GM18861 (cell line): ENCODE results near the gene ACSS3.
"Not testable (repeated sequence)": the region's sequence is repeated elsewhere in the genome, so short reads cannot be mapped to it uniquely, and the experiment has no call there.

Source experiments
- ATAC-seq: cut with Tn5 transposase; IDR thresholded peaks from one replicate; pipeline ENCODE4 v1.9.1; 2021; ENCODE audit not compliant: unreplicated experiment

ACSS3 gene

DNA sequence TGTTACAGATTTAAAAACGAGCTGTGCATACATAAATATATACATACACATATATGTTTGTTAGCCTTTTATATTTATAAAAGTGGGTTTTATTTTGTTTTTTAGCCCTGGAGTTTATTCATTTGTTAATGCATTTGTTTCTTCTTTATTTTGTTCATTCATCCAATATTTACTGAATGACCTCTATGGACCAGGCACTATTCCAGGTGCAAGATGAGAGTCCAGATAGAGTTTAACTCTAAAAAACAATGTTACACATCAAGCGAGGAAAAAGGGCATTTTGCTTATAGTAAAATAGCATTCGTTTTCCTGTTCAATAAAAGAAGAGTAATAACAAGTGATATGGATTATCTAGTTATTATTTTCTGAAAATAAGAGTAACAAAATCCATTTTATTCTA is 14.2 kb downstream of the ACSS3 start:
- no peak for ATAC-seq

DNA sequence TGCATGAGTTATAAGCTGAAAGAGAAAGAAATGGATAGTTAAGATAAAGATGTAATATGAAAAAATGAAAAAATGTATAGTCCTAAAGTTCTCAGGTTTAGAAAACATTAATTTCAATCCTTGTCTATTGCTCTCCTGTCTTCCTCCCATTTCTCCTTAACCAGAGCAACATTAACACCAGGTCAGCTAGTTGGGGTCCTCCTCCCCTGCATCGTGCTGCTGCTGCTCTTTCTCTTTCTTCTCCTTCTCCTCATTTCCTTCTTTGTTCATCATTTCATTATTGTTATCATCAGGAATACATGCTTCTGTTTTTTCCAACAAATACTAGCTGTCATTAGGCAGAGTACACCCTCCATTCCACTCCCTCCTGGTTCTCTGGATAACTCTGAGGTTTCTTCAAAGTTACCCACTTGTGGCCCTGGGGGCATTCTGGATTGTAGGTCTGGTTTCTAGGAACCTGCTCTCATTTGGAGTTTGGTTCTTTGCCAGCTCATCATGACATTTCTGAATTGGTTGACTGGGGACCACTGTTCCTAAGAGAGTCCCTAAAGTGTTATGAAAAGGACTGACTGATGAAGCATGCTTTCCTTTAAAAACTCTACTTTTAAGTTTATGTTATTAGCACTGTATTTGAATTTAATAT is 17.0 kb downstream of the ACSS3 start:
- no peak for ATAC-seq

- ATAC-seq, result no peak
Measured at GRCh38 chr12:81095501-81096232, 17.8 kb downstream of the ACSS3 start.

- ATAC-seq, result no peak
Measured at GRCh38 chr12:81105687-81106086, 27.8 kb downstream of the ACSS3 start.

GRCh38 chr12:81114226-81114625 is 36.3 kb downstream of the ACSS3 start:
- no peak for ATAC-seq

DNA sequence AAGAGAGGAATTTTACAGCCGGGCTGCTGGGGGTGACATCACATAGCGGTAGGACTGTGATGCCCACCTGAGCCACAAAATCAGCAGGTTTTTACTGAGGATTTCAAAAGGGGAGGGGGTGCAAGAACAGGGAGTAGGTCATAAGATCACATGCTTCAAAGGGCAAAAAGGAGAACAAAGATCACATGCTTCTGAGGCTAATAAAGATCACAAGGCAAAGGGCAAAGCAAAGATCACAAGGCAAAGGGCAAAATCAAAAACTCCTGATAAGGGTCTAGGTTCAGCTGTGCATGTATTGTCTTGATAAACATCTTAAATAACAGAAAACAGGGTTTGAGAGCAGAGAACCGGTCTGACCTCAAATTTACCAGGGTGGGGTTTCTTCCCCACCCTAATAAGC is 41.2 kb downstream of the ACSS3 start:
- not testable (repeated sequence) for ATAC-seq

DNA sequence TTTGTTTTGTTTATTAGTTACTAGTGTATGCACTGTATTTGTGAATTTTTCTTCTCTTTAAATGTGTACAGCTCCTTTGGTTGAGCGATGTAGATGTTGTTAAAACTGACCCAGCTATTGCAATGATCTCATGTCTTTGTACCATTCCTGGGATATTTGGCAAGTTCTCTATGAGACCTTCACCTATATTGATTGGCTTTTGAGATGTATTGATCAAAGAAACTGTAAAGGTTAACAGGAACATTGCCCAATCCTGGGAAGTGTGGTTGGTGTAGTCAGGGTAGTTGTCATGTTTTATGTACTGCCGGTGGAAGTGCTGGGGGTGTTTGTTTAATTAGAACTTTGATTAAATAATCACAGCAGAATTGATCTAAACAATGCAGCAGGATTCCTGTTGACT is 43.1 kb downstream of the ACSS3 start:
- ATAC-seq, result no peak

GRCh38 chr12:81123611-81124010 is 45.7 kb downstream of the ACSS3 start:
- no peak for ATAC-seq

DNA sequence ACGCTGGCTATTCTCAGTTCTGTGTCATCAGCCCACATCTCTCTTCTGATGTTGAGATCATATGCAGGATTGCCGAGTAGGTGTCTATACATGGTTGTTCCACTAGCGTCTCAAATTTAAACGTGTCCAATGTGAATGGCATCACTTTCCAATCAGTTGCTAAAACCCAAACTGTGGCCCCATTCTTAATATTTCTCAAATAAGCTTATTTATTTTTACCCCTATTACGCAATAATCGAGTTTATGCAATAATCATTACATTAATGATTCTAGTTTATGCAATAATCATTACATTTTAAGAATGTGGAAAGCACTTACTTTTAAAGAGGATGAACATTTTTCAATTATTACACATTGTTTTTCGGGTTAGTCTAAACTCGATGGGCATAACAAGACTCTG is 47.8 kb downstream of the ACSS3 start:
- no peak for ATAC-seq

- ATAC-seq, result peak; percentile 98
Measured at GRCh38 chr12:81128930-81129554, 51.2 kb downstream of the ACSS3 start.

DNA sequence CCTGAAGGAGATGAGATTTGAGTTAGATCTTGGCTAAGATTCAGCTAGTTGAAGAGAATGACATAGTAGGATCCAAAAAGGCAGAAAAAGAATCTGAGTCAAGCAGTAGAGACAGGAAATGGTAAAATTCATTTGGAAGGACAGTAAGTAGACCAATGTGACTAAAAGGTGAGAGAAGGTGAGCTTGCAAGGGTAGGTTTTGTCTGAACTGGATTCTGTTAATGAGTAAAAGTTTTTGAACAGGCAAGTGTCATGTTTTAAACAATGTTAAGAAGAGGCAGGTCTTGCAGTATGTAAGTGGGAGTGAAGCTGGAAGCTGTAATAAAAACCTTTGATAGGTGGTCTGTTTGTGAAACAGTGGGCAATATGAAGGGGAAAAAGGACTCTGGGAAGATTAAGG is 58.6 kb downstream of the ACSS3 start:
- ATAC-seq, result no peak

DNA sequence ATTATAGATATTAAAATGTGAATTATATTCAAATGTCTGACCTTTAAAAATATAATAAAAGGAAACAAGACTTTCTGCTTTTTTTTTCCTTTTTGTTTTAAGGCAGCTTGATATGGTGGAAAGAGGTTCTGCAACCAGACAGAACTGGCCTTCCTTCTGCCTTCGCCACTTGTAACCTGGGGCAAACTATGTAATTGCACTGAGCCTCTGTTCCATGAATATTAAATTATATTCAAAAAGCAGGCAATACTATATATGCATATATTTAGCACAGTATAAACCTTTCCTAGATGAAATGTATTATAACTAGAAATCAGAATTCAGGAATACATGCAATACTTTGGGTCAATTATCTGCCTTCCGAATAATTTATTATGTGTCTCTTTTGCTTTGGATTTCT is 59.9 kb downstream of the ACSS3 start:
- ATAC-seq, result no peak

GRCh38 chr12:81141217-81141616 is 63.3 kb downstream of the ACSS3 start:
- ATAC-seq, result no peak

DNA sequence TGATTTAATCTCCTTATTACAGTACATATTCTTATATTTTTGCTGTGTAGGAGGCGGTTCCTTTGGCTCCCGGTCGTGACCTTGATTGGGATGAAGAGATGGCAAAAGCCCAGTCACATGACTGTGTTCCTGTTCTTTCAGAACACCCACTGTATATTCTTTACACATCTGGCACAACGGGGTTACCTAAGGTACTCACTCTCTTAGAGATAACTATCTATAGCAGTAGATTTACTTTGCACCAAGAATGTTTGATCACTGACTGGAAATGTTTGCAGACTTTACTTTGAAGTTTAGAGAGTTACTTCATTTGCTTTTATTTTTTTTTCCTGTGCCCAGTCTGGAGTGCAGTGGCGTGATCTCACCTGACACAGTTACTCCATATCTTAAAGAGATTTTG is 65.2 kb downstream of the ACSS3 start:
- ATAC-seq, result no peak

- ATAC-seq, result no peak
Measured at GRCh38 chr12:81146228-81147225, 68.6 kb downstream of the ACSS3 start.

- ATAC-seq, result no peak
Measured at GRCh38 chr12:81147292-81147919, 69.5 kb downstream of the ACSS3 start.

- no peak for ATAC-seq
Measured at GRCh38 chr12:81150382-81150781, 72.5 kb downstream of the ACSS3 start.

- no peak for ATAC-seq
Measured at GRCh38 chr12:81159856-81160255, 82.0 kb downstream of the ACSS3 start.

DNA sequence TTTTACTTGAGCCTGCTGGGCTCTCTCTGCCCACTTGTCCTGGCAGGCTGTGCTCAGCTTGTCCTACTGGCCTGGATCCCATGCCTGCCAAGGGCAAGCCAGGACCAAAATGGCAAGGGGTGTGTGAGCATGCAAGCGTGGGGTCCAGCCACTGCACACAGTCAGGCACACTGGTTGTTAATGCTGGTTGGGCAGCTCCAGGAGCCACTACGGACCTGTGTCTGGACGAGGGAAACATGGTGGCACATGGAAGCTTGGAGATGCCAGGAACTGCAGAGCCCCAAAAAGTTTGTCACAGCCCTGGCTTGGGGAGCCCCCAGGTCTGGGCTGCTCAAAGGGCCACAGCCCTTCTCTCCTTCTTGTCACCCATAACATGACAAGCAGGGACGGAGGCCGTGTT is 83.8 kb downstream of the ACSS3 start:
- ATAC-seq, result no peak

DNA sequence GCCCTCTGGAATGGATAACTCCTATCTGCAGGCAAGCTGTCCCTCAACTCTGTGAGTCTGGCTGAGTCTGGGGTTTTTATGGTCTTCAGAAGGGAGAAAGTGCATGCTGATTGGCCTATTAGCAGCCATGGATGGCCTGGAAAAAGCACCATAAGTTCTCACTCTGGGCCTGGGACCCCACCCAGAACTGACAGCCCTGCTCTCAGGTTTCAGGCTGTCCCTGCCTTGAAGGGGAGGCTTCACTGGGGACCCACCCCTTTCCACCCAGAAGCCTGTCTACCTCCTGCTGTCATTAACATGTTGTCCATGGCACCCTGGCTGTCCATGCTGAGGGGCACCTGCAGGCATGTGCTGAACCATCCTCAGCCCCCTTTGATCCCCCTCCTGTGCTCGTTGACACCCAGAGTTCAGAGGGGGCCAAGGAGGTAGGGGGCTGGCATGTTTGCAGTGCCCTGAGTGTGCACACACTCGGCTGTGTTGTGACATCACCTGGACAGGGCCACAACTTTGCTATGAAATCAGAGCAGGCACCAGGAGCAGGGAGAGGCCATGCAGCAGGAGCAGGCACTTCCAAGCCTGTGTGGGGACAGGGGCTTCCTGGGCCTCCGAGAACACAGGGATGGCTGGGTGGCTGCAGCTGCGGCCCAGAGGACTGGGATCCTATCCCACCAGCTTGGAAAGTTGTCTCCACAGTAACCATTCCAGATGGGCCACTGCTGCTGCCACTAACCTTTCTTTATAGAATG is 84.7 kb downstream of the ACSS3 start:
- no peak for ATAC-seq
